NCI-H2196 (cell line): ENCODE measurements around the gene CLDN8.

ENCODE experiments used
- DNase-seq: peaks from one replicate; lab custom pipeline; 2025; ENCODE audit not compliant: unreplicated experiment; lab: John Stamatoyannopoulos, UW

The CLDN8 gene

GRCh38 chr21:30216041-30216723 is at the start of gene CLDN8:
TSS of gene CLDN8 (minus strand) at chr21:30216097. CDS start at chr21:30215925, 172 bp downstream.
- no peak for DNase-seq

- DNase-seq = no peak
Measured at GRCh38 chr21:30257773-30258172, 41.9 kb upstream of the CLDN8 start.

DNA sequence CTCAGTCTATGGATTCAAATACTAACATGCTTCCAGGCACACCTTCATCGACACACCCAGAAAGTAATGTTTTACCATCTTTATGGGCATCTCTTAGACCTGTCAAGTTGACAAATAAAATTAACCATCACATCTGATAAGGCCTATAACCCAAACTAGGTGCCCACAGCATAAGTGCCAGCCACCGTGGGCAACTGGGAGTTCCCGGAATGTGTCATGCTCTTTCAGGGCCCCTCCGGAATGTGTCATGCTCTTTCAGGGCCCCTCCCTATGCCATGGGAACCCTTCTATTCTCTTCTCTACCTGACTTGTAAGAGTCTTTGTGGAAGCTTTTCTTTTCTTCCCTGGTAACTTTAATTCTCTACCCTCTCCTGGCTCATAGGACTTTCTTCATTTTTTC is 40.2 kb upstream of the CLDN8 start:
- DNase-seq = no peak

DNA sequence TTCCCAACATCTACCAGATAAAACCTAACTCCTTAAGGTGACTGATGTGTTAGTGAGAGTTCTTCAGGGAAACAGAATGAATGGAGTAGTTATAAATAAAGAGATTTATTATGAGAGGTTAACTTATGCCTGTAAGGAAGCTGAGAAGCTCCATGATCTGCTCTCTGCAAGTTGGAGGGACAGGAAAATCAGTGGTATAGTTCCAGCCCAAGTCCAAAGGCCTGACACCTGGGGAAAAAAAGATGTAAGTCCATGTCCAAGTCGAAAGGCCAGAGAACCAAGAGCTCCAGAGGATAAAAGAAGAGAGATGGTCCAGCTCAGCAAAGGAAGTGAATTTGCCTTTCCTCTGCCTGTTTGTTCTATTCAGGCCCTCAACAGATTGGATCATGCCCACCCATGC is 39.8 kb upstream of the CLDN8 start:
- DNase-seq = no peak

GRCh38 chr21:30251781-30252180 is 35.9 kb upstream of the CLDN8 start:
- DNase-seq = no peak

GRCh38 chr21:30249936-30250335 is 34.0 kb upstream of the CLDN8 start:
- no peak for DNase-seq

- DNase-seq = no peak
Measured at GRCh38 chr21:30248844-30249243, 32.9 kb upstream of the CLDN8 start.

DNA sequence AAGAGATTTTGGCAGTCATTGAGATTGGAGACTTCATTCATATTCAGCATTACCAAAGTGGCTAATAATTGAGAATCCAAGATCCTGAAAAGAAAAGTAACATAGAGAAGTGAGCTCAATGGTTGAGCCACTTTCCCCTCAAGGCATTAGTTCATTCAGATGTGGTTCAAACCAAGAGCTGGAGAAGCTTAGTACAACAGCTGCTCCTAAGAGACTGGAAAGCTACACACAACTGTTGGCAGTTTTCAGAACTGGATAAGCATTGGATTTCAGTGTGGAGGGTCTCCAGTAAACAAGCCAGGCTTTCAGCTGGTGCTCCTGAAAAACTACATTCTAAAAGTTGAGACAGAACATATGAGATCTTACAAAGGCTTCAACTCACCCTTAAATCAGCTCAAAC is 29.2 kb upstream of the CLDN8 start:
- DNase-seq = no peak

DNA sequence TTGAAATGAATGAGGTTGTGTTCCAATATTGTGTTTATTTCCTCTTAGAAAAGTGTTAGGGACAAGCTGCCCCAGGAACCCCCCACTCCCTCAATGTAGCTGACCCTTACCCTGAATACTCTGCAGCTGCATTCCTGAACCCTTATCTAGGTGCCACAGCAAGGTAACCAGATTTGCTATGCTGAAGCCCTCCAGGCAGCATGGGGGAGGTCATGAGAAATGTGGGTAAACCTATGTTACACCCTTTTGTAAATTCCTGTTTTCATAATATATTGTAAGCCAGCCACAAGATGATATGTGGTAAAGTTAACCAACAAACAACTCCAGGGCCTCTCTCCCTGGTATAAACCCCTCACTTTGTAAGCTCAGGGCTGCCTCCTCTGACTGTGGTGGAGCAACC is 27.8 kb upstream of the CLDN8 start:
- DNase-seq = no peak

DNA sequence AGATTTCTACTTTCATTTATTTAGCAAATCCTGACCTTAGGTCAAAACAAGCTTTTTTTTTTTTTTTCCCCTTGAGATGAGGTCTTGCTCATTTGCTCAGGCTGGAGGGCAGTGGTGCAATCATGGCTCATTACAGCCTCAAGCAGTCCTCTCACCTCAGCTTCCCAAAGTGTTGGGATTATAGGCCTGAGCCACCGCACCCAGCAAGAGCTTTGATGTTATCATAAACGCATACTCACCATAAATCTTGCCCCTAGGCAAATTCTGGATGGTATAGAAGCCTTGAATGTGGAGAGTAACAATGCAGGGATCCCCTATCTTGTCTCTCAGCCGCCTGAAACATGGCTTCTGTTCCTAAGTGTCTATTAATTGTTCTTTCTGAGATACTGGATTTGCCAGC is 24.8 kb upstream of the CLDN8 start:
- no peak for DNase-seq

GRCh38 chr21:30238168-30238567 is 22.3 kb upstream of the CLDN8 start:
- no peak for DNase-seq

DNA sequence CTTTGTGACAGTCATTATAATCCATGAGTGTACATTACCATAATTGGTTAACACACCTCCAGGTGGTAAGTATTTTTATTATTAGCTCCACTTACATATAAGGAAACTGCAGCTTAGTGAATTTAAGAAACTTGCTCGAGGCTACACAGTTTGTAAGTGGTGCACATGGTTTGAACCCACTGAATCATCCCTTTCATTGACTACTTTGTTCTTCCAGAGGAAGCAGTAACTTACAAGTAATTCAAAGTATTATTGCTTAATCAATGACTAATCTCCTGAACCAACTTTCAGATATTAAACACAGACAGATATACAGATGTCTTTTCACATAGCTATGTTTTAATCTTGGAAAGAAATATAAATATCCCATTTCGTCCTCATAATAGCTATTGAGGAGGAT is 18.7 kb upstream of the CLDN8 start:
- DNase-seq = no peak

DNA sequence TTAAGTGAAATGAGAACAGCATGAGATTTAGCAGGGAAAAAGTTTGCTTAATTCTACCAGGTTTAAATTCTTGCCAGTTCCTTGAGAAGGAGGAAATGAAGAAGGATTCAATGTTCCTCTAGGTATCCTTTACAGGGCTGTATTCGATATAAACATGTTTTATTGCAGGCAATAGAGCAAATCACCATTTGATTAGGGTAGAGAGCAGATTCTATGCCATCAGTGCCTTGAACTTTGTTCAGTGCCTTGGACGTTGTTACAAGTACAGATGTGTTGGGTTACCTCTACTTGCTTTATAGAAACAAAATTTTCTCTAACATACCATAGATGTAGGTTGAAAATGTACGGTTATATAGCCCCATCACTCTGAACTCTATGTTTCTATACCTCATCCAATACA is 18.2 kb upstream of the CLDN8 start:
- DNase-seq = no peak

GRCh38 chr21:30233228-30234020 is 17.5 kb upstream of the CLDN8 start:
- no peak for DNase-seq

DNA sequence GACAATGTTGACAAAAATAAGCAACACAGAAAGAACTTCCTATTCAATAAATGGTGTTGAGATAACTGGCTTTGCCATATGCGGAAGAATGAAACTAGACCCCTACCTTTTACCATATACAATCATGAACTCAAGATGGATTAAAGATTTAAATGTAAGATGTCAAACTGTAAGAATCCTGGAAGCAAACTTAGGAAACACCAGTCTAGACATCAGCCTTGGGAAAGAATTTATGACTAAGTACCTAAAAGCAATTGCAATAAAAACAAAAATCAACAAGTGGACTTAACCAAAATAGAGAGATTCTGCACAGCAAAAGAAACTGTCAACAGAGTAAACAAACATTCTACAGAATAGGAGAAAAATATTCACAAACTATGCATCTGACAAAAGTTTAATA is 16.1 kb upstream of the CLDN8 start:
- DNase-seq = no peak

DNA sequence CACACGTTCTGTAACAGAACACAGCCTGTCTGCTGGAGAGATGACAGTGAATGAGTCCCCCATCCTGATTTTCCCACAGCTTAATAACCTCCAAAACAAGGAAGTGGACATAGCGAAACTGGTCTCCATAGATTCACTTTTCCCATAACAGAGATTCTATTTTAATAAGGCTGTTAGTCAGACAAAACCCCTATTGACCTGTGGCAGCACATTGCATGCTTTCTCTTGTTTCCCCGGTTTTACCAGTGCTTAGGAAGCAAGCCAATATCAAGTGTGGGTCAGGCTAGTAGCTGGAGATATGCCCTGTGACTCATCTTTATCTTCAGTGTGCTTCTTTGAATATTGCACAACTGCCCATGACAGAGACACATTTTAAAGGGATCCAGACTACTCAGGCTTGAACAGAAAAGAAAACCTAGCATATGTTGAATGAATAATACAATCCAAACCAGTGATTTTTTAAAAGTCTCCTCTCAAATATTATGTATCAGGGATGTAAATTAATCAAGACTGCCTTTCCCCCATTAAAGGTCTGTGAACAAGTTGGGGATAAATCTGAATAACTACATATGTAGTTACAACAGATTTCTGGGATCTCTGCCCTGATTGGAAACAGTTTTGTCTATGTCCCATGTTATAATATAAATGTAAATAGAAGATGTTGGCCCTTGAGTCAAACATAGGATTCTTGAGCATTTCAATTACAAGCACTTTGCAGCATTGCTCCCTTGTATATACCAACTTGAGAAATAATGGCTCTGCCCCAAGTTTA is 11.9 kb upstream of the CLDN8 start:
- DNase-seq = no peak

DNA sequence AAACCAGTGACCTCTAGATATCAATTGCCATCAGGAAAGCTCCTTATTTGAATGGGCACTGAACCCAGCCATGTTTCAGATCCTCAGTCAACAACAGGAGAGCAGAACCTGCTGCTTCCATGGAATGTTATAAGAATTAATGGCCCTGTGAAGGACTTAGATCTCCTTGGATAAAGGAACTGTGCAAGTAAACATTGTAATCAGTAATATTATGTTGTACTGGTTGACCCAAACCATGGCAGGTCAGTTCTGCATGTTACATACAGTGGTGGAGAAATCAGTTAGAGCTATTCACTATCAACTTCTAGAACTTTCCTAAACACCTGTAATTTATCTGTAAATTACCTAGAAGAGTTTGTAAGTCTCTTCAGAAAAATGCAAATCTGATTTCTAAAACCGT is 11.2 kb upstream of the CLDN8 start:
- DNase-seq = no peak

- no peak for DNase-seq
Measured at GRCh38 chr21:30223596-30223995, 7.7 kb upstream of the CLDN8 start.

- no peak for DNase-seq
Measured at GRCh38 chr21:30222724-30223123, 6.8 kb upstream of the CLDN8 start.

- DNase-seq = no peak
Measured at GRCh38 chr21:30211071-30211470, 4.8 kb downstream of the CLDN8 start.

DNA sequence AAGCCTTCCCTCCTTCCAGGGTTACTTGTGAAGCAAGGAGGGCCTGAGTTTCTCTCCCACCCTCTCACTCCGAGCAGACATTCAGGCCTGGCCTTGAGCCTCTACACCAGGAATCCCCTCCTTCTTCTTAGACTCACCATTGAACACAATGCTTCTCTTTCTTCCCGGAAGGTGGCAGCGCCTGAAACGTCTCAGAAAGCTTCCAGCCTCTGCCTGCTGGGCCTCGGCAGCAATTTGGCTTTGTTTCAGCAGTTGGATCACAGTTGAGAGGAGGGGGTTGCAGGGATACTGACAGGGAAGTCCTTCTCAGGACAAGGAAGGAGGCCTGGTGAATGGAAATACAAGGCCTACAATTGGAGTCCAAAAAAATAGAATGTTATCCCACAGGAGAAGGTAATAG is 6.3 kb downstream of the CLDN8 start:
- no peak for DNase-seq

DNA sequence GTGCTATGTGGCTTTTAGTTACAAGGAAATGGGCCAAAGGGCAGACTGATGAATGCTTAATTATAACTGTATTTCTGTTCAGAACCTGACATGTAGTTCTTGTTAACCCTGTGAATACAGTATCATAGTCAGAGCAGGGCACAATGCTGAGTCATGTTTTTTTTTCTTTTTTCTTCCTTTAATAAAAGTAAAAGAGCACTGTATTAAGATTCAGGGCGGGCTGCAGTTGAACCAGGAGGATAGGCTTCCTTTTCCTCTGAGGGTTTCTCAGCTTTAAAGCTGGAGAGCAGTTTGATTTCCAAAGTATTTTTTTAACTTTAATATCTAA is 8.7 kb downstream of the CLDN8 start:
- no peak for DNase-seq
